Right atrium auricular region (tissue), 2 donors: Measurements from ENCODE around the gene COL4A5. TPM values are rescaled to one million over a fixed set of nuclear protein-coding genes. Genes with fewer than 3 reads are reported as not detected.
"Not testable (repeated sequence)": the region's sequence is repeated elsewhere in the genome, so short reads cannot be mapped to it uniquely, and the experiment has no call there.

Source experiments
- DNase-seq: peaks from one replicate; pipeline ENCODE4 v3.0.0-alpha.2; 2019; ENCODE audit warnings: low spot score
- H3K27ac ChIP-seq, 2 donors: fragments of 200-600 bp; sonication (generic); 1 replicate in 1 of 2; 2 replicates in 1 of 2; pipeline ENCODE4 v1.5.1; 2016 to 2019
- H3K27me3 ChIP-seq, 2 donors: fragments of 200-600 bp; sonication (generic); one replicate each; pipeline versions ENCODE4 v1.5.1 to v1.6.0; 2017 to 2019
- H3K36me3 ChIP-seq: fragments of 200-600 bp; sonication (generic); one replicate; pipeline ENCODE4 v1.5.1; 2016
- H3K4me1 ChIP-seq, 2 donors: fragments of 200-600 bp; sonication (generic); one replicate each; pipeline versions ENCODE4 v1.5.1 to v1.6.0; 2017 to 2019
- H3K4me3 ChIP-seq, 2 donors: fragments of 200-600 bp; sonication (generic); 1 replicate in 1 of 2; 2 replicates in 1 of 2; pipeline ENCODE4 v1.5.1; 2017 to 2019; ENCODE audit warnings: mild to moderate bottlenecking in 1 of 2, moderate library complexity in 1 of 2
- H3K9me3 ChIP-seq, 2 donors: fragments of 200-600 bp; sonication (generic); one replicate each; pipeline ENCODE4 v1.5.1; 2019
- CTCF ChIP-seq, 2 donors: fragments of 200-600 bp; sonication (generic); IDR thresholded peaks; one replicate each; pipeline ENCODE4 v1.5.1; 2019; ENCODE audit warnings: antibody characterized with exemption in 2 of 2
- total RNA-seq, 2 donors: library from RNA; depleted of rRNA; stranded (reverse); fragments of >200 nt; gene quantifications; one replicate each; pipeline ENCODE4 v1.1.0, GENCODE V29; 2016

COL4A5 gene
- total RNA-seq: 10 to 100 TPM in 1 of 2 donors, 1 to 10 TPM in 1; 6.5 to 35.5 TPM

GRCh38 chrX:108439426-108439942 lies at the start of gene COL4A5:
Gene COL4A5 (plus strand): TSS chrX:108439838. CDS start chrX:108440126, 288 bp downstream.
- no peaks in the 10 kb centered on the region for H3K36me3 ChIP-seq
- H3K9me3 ChIP-seq: peaks cover 0 to 3% of the 10 kb centered on the region in 2 donors
- H3K27ac ChIP-seq: peak within 1 kb of the TSS; percentile 64 to 73
- no peaks in the 10 kb centered on the region for H3K27me3 ChIP-seq
- DNase-seq: no peak
- H3K4me3 ChIP-seq: peak within 1 kb of the TSS; percentile 42 to 51
- no peaks in the 10 kb centered on the region for H3K4me1 ChIP-seq
- no peak for TF ChIP-seq CTCF (IDR thresholded peaks at IDR 0.05)

DNA sequence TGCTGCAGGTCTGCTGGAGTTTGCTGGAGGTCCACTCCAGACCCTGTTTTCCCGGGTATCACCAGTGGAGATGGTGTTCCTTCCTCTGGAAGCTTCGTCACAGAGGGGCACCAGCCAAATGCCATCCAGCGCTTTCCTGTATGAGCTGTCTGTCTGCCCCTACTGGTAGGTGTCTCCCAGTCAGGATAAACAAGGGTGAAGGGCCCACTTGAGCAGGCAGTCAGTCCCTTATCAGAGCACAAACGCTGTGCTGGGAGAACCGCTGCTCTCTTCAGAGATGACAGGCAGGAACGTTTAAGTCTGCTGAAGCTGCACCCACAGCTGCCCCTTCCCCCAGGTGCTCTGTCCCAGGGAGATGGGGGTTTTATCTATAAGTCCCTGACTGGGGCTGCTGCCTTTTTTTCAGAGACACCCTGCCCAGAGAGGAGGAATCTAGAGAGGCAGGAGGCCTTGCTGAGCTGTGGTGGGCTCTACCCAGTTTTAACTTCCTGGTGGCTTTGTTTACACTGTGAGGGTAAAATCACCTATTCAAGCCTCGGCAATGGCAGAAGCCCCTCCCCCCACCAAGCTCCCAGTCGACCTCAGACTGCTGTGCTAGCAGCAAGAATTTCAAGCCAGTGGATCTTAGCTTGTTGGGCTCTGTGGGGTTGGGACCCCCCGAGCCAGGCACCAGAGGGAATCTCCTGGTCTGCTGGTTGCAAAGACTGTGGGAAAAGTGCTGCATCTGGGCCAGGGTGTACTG lies 48.5 kb upstream of the COL4A5 start:
- not testable (repeated sequence) for H3K4me1 ChIP-seq, DNase-seq, H3K9me3 ChIP-seq, H3K36me3 ChIP-seq, H3K27me3 ChIP-seq, H3K4me3 ChIP-seq
- peak overlapping the region in 1 of 2 donors; percentile 23 for H3K27ac ChIP-seq

- no peak overlapping the region for H3K27ac ChIP-seq
- H3K4me3 ChIP-seq: no peak overlapping the region
- H3K36me3 ChIP-seq: no peaks in the 10 kb centered on the region
- H3K9me3 ChIP-seq: no peaks in the 10 kb centered on the region
- no peak for DNase-seq
- H3K27me3 ChIP-seq: peaks cover 0 to 2% of the 10 kb centered on the region in 2 donors
- TF ChIP-seq CTCF (IDR thresholded peaks at IDR 0.05): no peak
- H3K4me1 ChIP-seq: no peaks in the 10 kb centered on the region
These were observed 43.3 kb upstream of the COL4A5 start for GRCh38 chrX:108396188-108396891.

- no peak for DNase-seq
- Histone ChIP-seq H3K36me3 (no peaks in the 10 kb centered on the region), H3K4me3 (no peak overlapping the region), H3K9me3 (no peaks in the 10 kb centered on the region), H3K4me1 (no peaks in the 10 kb centered on the region), H3K27ac (no peak overlapping the region), H3K27me3 (peaks cover 0 to 2% of the 10 kb centered on the region in 2 donors)
- no peak for TF ChIP-seq CTCF (IDR thresholded peaks at IDR 0.05)
These were observed 42.7 kb upstream of the COL4A5 start for GRCh38 chrX:108396986-108397385.

GRCh38 chrX:108397627-108398391 lies 41.8 kb upstream of the COL4A5 start:
- Histone ChIP-seq H3K4me1 (no peaks in the 10 kb centered on the region), H3K4me3 (no peak overlapping the region), H3K27me3 (peaks cover 0 to 2% of the 10 kb centered on the region in 2 donors), H3K36me3 (no peaks in the 10 kb centered on the region), H3K9me3 (no peaks in the 10 kb centered on the region), H3K27ac (no peak overlapping the region)
- no peak for DNase-seq
- TF ChIP-seq CTCF (IDR thresholded peaks at IDR 0.05): no peak
